A549 treated with AZD2906 at 1 μM for 4 hours (cell line): ENCODE results near the gene PARD6G. TPM values are rescaled to one million over a fixed set of nuclear protein-coding genes. Genes with fewer than 3 reads are reported as not detected.

ENCODE experiments used
- total RNA-seq: library from RNA; stranded (reverse); fragments of 200-300 nt; extraction: Qiagen RNA extraction; gene quantifications from 5 replicates; pipeline ENCODE4 v1.2.3, GENCODE V29; 2022

PARD6G gene, protein sequence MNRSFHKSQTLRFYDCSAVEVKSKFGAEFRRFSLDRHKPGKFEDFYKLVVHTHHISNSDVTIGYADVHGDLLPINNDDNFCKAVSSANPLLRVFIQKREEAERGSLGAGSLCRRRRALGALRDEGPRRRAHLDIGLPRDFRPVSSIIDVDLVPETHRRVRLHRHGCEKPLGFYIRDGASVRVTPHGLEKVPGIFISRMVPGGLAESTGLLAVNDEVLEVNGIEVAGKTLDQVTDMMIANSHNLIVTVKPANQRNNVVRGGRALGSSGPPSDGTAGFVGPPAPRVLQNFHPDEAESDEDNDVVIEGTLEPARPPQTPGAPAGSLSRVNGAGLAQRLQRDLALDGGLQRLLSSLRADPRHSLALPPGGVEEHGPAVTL
- 1.4 to 3.5 TPM (median 3.4 TPM) in 5 replicates for total RNA-seq

DNA sequence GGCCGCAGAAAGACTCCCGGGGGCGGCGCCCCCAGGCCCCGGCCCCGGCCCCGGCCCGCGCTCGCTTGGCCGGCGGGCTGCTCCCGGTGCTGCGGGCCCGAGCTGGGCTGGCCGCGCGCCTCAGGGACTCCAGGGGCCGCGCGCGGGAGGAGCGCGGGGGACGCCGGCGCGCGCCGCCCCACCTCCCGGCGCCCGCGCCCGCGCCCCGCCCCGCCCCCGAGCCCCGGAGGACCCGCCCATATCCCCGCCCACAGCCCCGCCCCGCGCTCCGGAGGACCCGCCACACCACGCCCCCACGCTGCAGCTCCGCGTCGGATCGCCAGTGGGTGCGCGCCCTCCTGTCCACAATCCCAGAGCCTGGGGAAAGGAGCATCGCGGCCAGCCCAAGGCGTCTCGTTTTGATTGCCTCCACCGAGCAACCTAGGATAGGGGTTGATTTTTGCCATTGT, at the start of gene PARD6G:
Gene PARD6G, minus strand, starts transcription at position 122 of the 449 bp plus-strand sequence. CDS start 166 bp downstream, outside the sequence.

DNA sequence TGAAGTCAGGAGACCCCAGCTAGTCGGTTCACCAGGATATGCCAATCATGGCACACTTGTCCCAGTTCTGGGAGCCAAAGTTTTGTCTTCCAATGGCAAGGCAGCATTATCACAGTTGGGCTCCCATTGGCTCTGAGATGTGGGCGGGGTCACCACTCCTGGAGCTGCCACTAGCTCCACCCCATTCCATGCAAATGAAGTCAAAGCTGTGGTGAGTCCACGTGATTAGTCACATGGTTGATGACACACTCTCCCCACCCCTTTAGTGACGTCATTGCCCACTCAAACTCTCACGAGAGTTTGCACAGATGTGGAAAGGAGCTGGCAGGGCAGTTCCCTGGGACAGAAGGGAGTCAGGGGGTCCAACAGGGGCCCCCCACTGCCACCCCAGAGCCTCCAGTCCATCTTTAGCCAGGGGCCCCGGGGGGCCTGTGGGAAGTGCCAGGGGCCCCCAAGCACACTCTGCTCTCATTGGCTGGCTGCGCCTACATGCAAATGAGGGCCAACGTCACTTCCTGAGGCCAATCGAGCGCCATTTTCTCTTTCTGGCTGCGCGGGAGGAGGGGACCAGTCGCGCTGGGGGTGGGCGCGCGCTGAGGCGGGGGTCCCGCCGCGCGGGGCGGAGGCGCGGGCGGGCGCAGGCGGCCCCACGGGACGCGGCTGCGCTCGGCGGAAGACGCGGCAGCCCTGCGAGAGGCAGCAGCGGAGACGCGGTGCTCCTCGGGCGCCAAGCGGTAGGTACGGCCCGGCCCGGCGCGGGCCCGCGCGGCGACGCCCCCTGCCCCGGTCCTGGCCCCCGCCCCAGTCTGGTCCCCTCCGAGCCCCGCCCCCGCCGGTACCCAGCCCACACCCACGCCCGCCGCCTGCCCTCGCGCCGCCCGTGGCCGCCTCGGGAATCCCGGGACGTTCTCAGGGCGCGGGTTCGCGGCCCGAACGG, 138.3 kb downstream of the PARD6G start, which contains the start of gene ADNP2:
Gene ADNP2, plus strand, starts transcription at position 524 of the 937 bp plus-strand sequence. CDS start 8,281 bp downstream, outside the sequence.

Other genes starting within 250 kb of the PARD6G start
- gene RBFA, start 213.1 kb downstream of the PARD6G start, total RNA-seq: 29.1 to 32.3 TPM (median 31.4 TPM) in 5 replicates
- 10.4 to 13.2 TPM (median 11.0 TPM) in 5 replicates for gene ADNP2, start 138.3 kb downstream of the PARD6G start, total RNA-seq